GM12878 (cell line): ENCODE measurements around the gene CFAP299. TPM values are rescaled to one million over a fixed set of nuclear protein-coding genes. Genes with fewer than 3 reads are reported as not detected.

Source experiments
- ATAC-seq: fragments of 200-7000 bp; cut with Tn5 transposase; 3 replicates; pipeline ENCODE4 v1.9.1; 2020; ENCODE audit warnings: mild to moderate bottlenecking, moderate library complexity
- BruUV-seq: library from RNA; stranded (reverse); fragments of 400-500 nt; replicated peaks from 2 replicates; lab custom pipeline; 2021; lab: Mats Ljungman, UMichigan
- CTCF ChIA-PET: fragments of 300-600 bp; sonication (Branson Sonifier 250); formaldehyde crosslinking; extraction: SDS; loops from one replicate; lab custom pipeline; 2021; ENCODE audit warnings: inconsistent platforms; lab: Yijun Ruan, JAX
- POLR2A ChIA-PET: fragments of 350-600 bp; formaldehyde crosslinking; extraction: SDS; loops from one replicate; lab custom pipeline; 2021; ENCODE audit warnings: inconsistent platforms; lab: Charles Lee
- RAD21 ChIA-PET: fragments of 300-600 bp; sonication (Branson Sonifier 250); formaldehyde crosslinking; loops from one replicate; lab custom pipeline; 2023; ENCODE audit warnings: antibody characterized with exemption; ENCODE audit not compliant: unreplicated experiment; lab: Charles Lee
- SMC1A ChIA-PET: fragments of 300-600 bp; sonication (Branson Sonifier 250); formaldehyde crosslinking; loops from one replicate; lab custom pipeline; 2023; ENCODE audit not compliant: unreplicated experiment, uncharacterized antibody; lab: Charles Lee
- DNase-seq: peaks from one replicate; pipeline ENCODE4 v3.0.0-alpha.2; 2011; ENCODE audit warnings: low read depth, low spot score
- FAIRE-seq: peaks from 3 replicates; lab custom pipeline; 2011; peaks lifted over from hg19 to GRCh38; lab: Jason Lieb, UNC
- H2AFZ ChIP-seq: 2 replicates; pipeline ENCODE4 v1.6.0; 2011; ENCODE audit warnings: low read depth, low read length, control low read depth; ENCODE audit not compliant: control insufficient read depth
- H3K27ac ChIP-seq: 2 replicates; pipeline ENCODE4 v1.5.1; 2011; ENCODE audit warnings: control low read depth; ENCODE audit not compliant: control insufficient read depth, insufficient read depth
- H3K27me3 ChIP-seq, 2 experiments: replicated peaks in 1 of 2; 2 replicates each; pipeline versions ENCODE4 v1.6.0 to v1.6.1; 2011; ENCODE audit warnings: low read length in 1 of 2; ENCODE audit not compliant: control insufficient read depth in 2 of 2, insufficient read depth in 2 of 2
- H3K36me3 ChIP-seq, 2 experiments: 2 replicates each; pipeline ENCODE4 v1.5.1; 2011; ENCODE audit warnings: low read length in 1 of 2; ENCODE audit not compliant: control insufficient read depth in 2 of 2, insufficient read depth in 2 of 2
- H3K4me1 ChIP-seq: 2 replicates; pipeline ENCODE4 v1.6.1; 2011; ENCODE audit warnings: mild to moderate bottlenecking, low read length, moderate library complexity, mixed read lengths; ENCODE audit not compliant: control insufficient read depth, insufficient read depth
- H3K4me2 ChIP-seq: 2 replicates; pipeline ENCODE4 v1.6.0; 2011; ENCODE audit warnings: control low read depth; ENCODE audit not compliant: control insufficient read depth, insufficient read depth
- H3K4me3 ChIP-seq: fragments of 200-600 bp; sonication (generic); 2 replicates; pipeline ENCODE4 v1.5.1; 2016
- H3K79me2 ChIP-seq: 2 replicates; pipeline ENCODE4 v1.6.0; 2011; ENCODE audit warnings: low read length; ENCODE audit not compliant: control insufficient read depth, insufficient read depth
- H3K9ac ChIP-seq: 2 replicates; pipeline ENCODE4 v1.8.0; 2011; ENCODE audit warnings: low read length, control low read depth, mixed read lengths; ENCODE audit not compliant: control insufficient read depth, insufficient read depth
- H3K9me3 ChIP-seq: replicated peaks from 3 replicates; pipeline ENCODE4 v1.5.1; 2011; ENCODE audit warnings: mild to moderate bottlenecking, low read length; ENCODE audit not compliant: control insufficient read depth, insufficient read depth
- H4K20me1 ChIP-seq: 2 replicates; pipeline ENCODE4 v1.6.0; 2011; ENCODE audit not compliant: control insufficient read depth, insufficient read depth
- ATF7 ChIP-seq: fragments of 450-650 bp; IDR thresholded peaks from 2 replicates; pipeline ENCODE4 v1.6.1; 2016; ENCODE audit warnings: low read depth, mild to moderate bottlenecking
- DPF2 ChIP-seq: fragments of 450-650 bp; IDR thresholded peaks from 2 replicates; pipeline ENCODE4 v1.6.1; 2017; ENCODE audit warnings: mild to moderate bottlenecking
- IRF4 ChIP-seq: IDR thresholded peaks from 2 replicates; pipeline ENCODE4 v1.6.1; 2011; ENCODE audit warnings: low read depth, low read length
- NRF1 ChIP-seq: conservative IDR thresholded peaks from 2 replicates; pipeline ENCODE4 v1.6.1; 2011; ENCODE audit warnings: mild to moderate bottlenecking, low read depth, low read length, improper control_type of control experiment
- RBBP5 ChIP-seq: fragments of 200-600 bp; sonication (generic); conservative IDR thresholded peaks from 2 replicates; pipeline ENCODE4 v1.6.1; 2016
- SUZ12 ChIP-seq: fragments of 200-600 bp; sonication (generic); IDR thresholded peaks from one replicate; pipeline ENCODE4 v1.6.1; 2018; ENCODE audit warnings: antibody characterized with exemption, mild to moderate bottlenecking; ENCODE audit not compliant: unreplicated experiment
- ZNF592 ChIP-seq: fragments of 450-650 bp; IDR thresholded peaks from 2 replicates; pipeline ENCODE4 v1.6.1; 2017; ENCODE audit warnings: mild to moderate bottlenecking, moderate library complexity
- WGBS: methylation state at CpG from one replicate; pipeline ENCODE4 v1.1.6; 2016; ENCODE audit warnings: low lambda C conversion rate; ENCODE audit not compliant: insufficient replicate concordance, insufficient coverage; ENCODE audit errors: missing lambda C conversion rate; 5-methylcytosine and 5-hydroxymethylcytosine counted together
- in situ Hi-C: fragments of 300-500 bp; cut with MboI; formaldehyde crosslinking; loops from 9 replicates; pipeline ENCODE4 v1.14.3; 2018; ENCODE audit warnings: mixed read lengths
- intact Hi-C: fragments of 100-400 bp; cut with micrococcal nuclease; formaldehyde crosslinking; loops from one replicate; pipeline ENCODE4 v1.14.2; 2022; ENCODE audit not compliant: unreplicated experiment
- polyA plus RNA-seq, 11 experiments: library from polyadenylated mRNA; depleted of rRNA in 4 of 11; unstranded in 6 of 11; stranded (reverse) in 5 of 11; fragments of >200 nt; fragmentation: Nextera tagmentation in 4 of 11; fragmentation: Illumina TruSeq in 1 of 11; extraction: Ambion mirVana in 4 of 11; extraction: Trizol in 1 of 11; gene quantifications; 1 replicate in 1 of 11; 2 replicates in 10 of 11; pipeline versions ENCODE4 v1.2.1 to v1.2.3, GENCODE V29; 2011 to 2016; ENCODE audit warnings: inconsistent platforms in 2 of 11, missing spikeins in 2 of 11, low read depth in 1 of 11
- total RNA-seq, 4 experiments: library from RNA; depleted of rRNA in 3 of 4; stranded (reverse); fragments of >200 nt in 3 of 4; fragmentation: Illumina TruSeq in 1 of 4; extraction: Trizol in 1 of 4; gene quantifications; 2 replicates each; pipeline versions ENCODE4 v1.2.1 to v1.2.3, GENCODE V29; 2013 to 2021
- TF ChIP-seq, protein P1 (sequence below): IDR thresholded peaks from 2 replicates; pipeline ENCODE4 v1.6.1; 2011; ENCODE audit warnings: mild to moderate bottlenecking, low read depth, low read length, moderate library complexity; ENCODE audit not compliant: insufficient replicate concordance

The CFAP299 gene
- total and polyA plus RNA-seq, 10 of the 15 experiments (the other 5 are each of a cell fraction or from before 2014, with no cell fraction given) = 0.06 to 0.34 TPM; not detected in 8

GRCh38 chr4:80446664-80447063, 111.1 kb downstream of the CFAP299 start:
- Histone ChIP-seq H3K4me3 (no peak overlapping the region), H4K20me1 (no peaks in the 10 kb centered on the region), H3K4me2 (no peak overlapping the region), H3K27ac (no peak overlapping the region), H3K79me2 (no peaks in the 10 kb centered on the region), H3K4me1 (no peaks in the 10 kb centered on the region), H3K9ac (no peak overlapping the region), H2AFZ (no peak overlapping the region), H3K27me3 (no peaks in the 10 kb centered on the region), H3K9me3 (no peaks in the 10 kb centered on the region; the same call in 2 of the 3 replicates), H3K36me3 (no peaks in the 10 kb centered on the region)
- SMC1A ChIA-PET = interaction anchor here (1.2 kb wide), 1 partner anchor 86 kb away, joined by 3 read pairs; no protein-coding TSS in a partner anchor
- CTCF ChIA-PET = no interaction called here
- RAD21 ChIA-PET = no interaction called here
- ATAC-seq (no peak), FAIRE-seq (no peak), DNase-seq (no peak)
- POLR2A ChIA-PET = no interaction called here
- BruUV-seq = no TSS peak
- in situ Hi-C loops = no loop called here
- 28% methylated on average over 1 of the region's 1 CpG for WGBS
- TF ChIP-seq, protein P1, sequence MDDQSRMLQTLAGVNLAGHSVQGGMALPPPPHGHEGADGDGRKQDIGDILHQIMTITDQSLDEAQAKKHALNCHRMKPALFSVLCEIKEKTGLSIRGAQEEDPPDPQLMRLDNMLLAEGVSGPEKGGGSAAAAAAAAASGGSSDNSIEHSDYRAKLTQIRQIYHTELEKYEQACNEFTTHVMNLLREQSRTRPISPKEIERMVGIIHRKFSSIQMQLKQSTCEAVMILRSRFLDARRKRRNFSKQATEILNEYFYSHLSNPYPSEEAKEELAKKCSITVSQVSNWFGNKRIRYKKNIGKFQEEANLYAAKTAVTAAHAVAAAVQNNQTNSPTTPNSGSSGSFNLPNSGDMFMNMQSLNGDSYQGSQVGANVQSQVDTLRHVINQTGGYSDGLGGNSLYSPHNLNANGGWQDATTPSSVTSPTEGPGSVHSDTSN = no peak
- TF ChIP-seq NRF1 = no peak
- TF ChIP-seq RBBP5 = no peak
- TF ChIP-seq DPF2 = no peak
- TF ChIP-seq SUZ12 = no peak
- no peak for TF ChIP-seq ZNF592
- TF ChIP-seq IRF4 = no peak
- no peak for TF ChIP-seq ATF7
- intact Hi-C loops = no loop called here
